ENCODE results near the gene TPRN. TPM values are rescaled to one million over a fixed set of nuclear protein-coding genes. Genes with fewer than 3 reads are reported as not detected.

TPRN gene
- total and polyA plus RNA-seq, 9 of the 15 experiments (the other 6 are each of a cell fraction or from before 2014, with no cell fraction given): 0.31 to 31.9 (median 4.4) TPM

GRCh38 chr9:137243626-137244485 lies 43.3 kb upstream of the TPRN start (continued):
- no peak for TF ChIP-seq HOMEZ (CRISPR knock-in tag; IDR thresholded peaks at IDR 0.05)
- TF ChIP-seq BRF1 (IDR thresholded peaks at IDR 0.05; ENCODE audit: borderline replicate concordance, extremely low read depth, insufficient read length): no peak
- no peak for TF ChIP-seq HLTF (IDR thresholded peaks at IDR 0.05)
- no peak for TF ChIP-seq TCF15 (CRISPR knock-in tag; IDR thresholded peaks at IDR 0.05)
- no peak for TF ChIP-seq ZNF253 (CRISPR knock-in tag; conservative IDR thresholded peaks at IDR 0.05)
- TF ChIP-seq CHD7 (IDR thresholded peaks at IDR 0.05; ENCODE audit: low read depth, low read length): no peak
- no peak for TF ChIP-seq JUND (IDR thresholded peaks at IDR 0.05; ENCODE audit: borderline replicate concordance, low read depth, low read length)
- no peak for TF ChIP-seq JUND (tag; IDR thresholded peaks at IDR 0.05; ENCODE audit: borderline replicate concordance, low read depth, low read length)
- TF ChIP-seq ZNF408 (CRISPR knock-in tag; IDR thresholded peaks at IDR 0.05; ENCODE audit: low read depth): no peak
